ENCODE results near the gene MRPL12.

Gene MRPL12

DNA sequence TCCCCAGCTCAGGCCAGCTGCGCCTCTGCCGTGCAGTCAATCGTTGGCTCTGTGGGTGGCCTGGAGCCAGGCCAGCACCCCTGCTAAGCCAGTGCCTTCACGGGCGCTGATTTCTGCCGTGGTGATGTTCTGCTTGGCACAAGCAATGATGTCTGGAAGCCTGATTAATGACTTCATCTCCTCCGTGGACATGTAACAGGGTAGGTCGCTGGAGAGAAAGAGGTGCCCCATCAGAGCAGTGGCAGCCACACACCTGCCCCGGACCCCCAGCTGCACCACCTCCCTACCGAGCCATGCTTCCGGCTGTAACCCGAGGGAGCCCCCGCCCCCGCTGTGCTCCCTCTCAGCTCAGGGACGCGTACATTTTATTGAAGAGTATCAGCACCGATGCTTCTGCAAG, 21.5 kb upstream of the MRPL12 start:
- H3K4me3 ChIP-seq (ENCODE audit: low read depth, low read length): no peak overlapping the region
- in situ Hi-C loops (cut with HindIII; ENCODE audit: low sequenced_read_pairs): no loop called here
- TF ChIP-seq, protein P1, sequence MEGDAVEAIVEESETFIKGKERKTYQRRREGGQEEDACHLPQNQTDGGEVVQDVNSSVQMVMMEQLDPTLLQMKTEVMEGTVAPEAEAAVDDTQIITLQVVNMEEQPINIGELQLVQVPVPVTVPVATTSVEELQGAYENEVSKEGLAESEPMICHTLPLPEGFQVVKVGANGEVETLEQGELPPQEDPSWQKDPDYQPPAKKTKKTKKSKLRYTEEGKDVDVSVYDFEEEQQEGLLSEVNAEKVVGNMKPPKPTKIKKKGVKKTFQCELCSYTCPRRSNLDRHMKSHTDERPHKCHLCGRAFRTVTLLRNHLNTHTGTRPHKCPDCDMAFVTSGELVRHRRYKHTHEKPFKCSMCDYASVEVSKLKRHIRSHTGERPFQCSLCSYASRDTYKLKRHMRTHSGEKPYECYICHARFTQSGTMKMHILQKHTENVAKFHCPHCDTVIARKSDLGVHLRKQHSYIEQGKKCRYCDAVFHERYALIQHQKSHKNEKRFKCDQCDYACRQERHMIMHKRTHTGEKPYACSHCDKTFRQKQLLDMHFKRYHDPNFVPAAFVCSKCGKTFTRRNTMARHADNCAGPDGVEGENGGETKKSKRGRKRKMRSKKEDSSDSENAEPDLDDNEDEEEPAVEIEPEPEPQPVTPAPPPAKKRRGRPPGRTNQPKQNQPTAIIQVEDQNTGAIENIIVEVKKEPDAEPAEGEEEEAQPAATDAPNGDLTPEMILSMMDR (IDR thresholded peaks at IDR 0.05; ENCODE audit: low read depth, low read length): no peak
- no peak for DNase-seq (ENCODE audit: low read depth, low spot score)

DNA sequence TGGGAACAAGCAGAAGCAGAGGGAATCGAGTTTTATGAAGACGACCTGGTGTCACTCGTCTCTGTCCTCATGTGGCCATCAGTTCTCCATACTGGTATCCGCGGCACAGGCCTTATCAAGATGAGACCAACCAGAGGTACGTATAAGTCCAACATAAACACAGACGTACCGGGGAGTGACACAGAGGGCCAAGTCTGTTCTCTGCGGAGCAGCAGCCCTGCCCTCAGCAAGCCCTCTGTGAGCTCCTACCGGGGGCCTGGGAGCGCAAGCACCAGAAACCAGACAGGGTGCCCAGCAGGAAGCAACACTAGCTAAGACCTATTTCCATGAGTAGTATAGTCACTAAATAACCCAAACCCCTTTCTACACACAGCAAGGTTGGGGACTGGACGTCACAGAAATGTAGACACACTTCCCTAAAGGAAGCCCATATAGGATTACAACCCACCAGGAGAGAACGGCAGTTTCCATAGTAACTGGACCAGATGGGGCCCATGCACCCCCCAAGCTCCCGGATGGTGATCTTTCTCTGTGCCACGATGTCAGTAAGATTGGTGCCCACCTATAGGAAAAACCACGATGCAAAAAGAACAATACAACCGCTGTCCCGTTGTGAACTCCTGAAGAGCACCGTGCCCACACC, 20.5 kb upstream of the MRPL12 start:
- TF ChIP-seq, protein P1 (IDR thresholded peaks at IDR 0.05; ENCODE audit: low read depth, low read length): no peak

DNA sequence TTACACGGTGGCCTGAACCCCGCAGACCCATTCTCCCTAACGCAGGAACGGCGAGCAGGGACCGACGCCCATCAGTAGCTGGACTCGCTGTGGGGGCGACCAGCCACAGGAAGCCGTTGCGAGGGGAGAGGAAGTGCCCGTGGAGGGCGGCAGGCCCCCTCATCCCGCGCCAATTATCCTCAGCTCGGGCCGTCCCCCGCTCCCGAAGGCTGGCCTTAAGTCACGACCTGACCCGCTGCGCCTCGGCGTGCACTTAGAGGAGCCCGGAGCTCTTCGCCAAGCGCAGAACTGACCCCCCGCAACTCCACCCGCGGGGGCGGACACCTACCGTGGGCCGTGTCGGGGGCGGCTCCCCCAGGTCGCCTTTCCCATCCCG, 20.0 kb upstream of the MRPL12 start:
- H3K4me3 ChIP-seq (ENCODE audit: low read depth, low read length): peak overlapping the region; percentile 94
- DNase-seq (ENCODE audit: low read depth, low spot score): no peak
- in situ Hi-C loops (cut with HindIII; ENCODE audit: low sequenced_read_pairs): no loop called here
- TF ChIP-seq, protein P1 (IDR thresholded peaks at IDR 0.05; ENCODE audit: low read depth, low read length): no peak

More for the DNA sequence above, 20.5 kb upstream of the MRPL12 start:
- H3K4me3 ChIP-seq (ENCODE audit: low read depth, low read length): peak overlapping the region; percentile 94
- in situ Hi-C loops (cut with HindIII; ENCODE audit: low sequenced_read_pairs): no loop called here
- DNase-seq (ENCODE audit: low read depth, low spot score): peak; percentile 16

DNA sequence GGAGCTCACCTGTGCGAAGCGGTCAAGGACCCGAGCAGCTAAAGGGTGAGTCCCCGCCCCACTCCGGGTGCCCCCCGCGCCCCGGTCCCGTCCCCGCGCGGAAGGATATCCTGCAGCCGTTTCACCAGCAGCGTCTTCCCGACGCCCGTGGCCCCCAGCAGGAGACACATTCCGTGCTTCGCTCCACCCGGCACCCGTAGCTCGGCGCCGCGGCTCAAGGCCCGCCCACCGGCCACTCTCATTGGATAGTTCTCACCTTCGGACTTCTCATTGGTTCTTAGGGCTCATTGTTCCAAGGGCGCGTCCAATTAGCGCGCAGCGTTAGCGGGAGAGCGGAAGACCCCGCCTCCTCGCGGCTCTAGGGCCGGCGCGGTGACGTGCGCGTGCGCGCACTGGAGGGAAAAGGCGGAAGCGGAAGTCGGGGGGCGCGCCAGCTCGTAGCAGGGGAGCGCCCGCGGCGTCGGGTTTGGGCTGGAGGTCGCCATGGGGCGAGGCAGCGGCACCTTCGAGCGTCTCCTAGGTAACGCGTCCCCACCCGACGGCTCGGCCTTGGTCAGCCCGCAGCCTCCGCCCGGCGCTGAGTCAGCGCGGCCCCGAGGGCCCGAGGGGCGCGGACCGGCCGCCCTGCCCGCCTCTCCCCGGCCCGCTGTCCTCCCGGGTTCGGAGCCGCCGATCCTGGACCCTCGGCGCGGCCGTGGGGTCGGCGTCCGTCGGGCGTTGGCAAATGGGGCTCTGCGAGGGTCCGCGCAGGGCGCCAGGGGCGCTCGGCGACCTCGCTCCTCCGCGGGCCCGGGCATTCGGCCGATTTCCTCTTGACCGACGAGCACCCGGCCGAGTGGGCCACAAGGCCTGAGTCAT, 19.4 kb upstream of the MRPL12 start, which contains the start of the genes ARL16 and HGS:
Gene ARL16 (minus strand): TSS at position 214 of the 858 bp plus-strand sequence. CDS start 44 bp downstream, at position 170.
Gene HGS (plus strand): TSS at position 428 of the 858 bp plus-strand sequence. CDS start 56 bp downstream, at position 484.
- TF ChIP-seq, protein P1 (IDR thresholded peaks at IDR 0.05; ENCODE audit: low read depth, low read length): no peak
- in situ Hi-C loops (cut with HindIII; ENCODE audit: low sequenced_read_pairs): no loop called here
- peak within 1 kb of the TSS; percentile 94 for H3K4me3 ChIP-seq (ENCODE audit: low read depth, low read length)
- DNase-seq (ENCODE audit: low read depth, low spot score): peak; percentile 100

DNA sequence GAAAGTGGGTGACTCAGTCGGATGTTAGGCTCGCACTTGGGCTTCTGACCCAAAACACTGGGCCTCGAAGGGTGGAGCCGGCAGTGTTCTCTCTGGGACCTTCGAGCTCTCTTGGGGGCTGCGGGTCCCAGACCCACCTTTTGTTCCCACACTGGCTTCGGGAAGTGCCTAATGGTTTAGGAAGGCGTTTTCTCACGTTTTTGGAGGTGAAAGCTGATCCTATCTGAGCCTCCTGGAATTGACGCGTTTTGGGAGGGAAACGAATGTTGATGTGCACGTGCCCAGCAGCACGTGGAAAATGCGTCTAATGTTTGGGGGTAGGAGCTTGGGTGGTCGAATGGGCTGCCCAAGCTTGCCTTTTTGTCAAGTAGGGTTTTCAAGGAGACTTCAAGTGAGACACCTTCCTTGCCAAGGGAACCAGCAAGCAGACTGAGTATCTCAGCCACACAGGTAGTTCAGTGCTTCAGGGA, 18.7 kb upstream of the MRPL12 start:
- peak; percentile 77 for DNase-seq (ENCODE audit: low read depth, low spot score)
- in situ Hi-C loops (cut with HindIII; ENCODE audit: low sequenced_read_pairs): no loop called here
- peak overlapping the region; percentile 94 for H3K4me3 ChIP-seq (ENCODE audit: low read depth, low read length)
- TF ChIP-seq, protein P1 (IDR thresholded peaks at IDR 0.05; ENCODE audit: low read depth, low read length): no peak

DNA sequence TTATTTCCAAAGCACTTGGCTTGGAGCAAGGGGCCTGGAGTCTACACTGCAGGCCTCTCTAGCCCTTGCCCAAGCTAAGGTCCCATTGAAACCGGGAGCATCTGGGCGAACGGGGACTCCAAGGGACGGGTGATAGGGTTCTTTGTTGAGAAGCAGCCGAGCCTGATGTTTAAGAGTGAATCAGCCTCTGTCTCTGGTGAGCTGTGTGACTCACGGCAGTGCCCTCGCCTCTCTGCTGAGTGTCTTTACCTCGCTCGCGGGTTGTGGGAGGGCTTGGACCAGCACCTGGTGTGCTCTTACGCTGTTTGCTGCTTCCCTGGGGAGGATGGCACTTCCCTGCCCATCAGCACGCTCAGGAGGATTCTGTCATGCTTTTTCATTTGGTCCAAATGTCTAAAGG, 18.1 kb upstream of the MRPL12 start:
- DNase-seq (ENCODE audit: low read depth, low spot score): peak; percentile 54
- in situ Hi-C loops (cut with HindIII; ENCODE audit: low sequenced_read_pairs): no loop called here

More for the DNA sequence above, 18.1 kb upstream of the MRPL12 start:
- TF ChIP-seq, protein P1 (IDR thresholded peaks at IDR 0.05; ENCODE audit: low read depth, low read length): no peak
- H3K4me3 ChIP-seq (ENCODE audit: low read depth, low read length): peak overlapping the region; percentile 94
